ENCODE results near the gene TAF3.

Gene TAF3

DNA sequence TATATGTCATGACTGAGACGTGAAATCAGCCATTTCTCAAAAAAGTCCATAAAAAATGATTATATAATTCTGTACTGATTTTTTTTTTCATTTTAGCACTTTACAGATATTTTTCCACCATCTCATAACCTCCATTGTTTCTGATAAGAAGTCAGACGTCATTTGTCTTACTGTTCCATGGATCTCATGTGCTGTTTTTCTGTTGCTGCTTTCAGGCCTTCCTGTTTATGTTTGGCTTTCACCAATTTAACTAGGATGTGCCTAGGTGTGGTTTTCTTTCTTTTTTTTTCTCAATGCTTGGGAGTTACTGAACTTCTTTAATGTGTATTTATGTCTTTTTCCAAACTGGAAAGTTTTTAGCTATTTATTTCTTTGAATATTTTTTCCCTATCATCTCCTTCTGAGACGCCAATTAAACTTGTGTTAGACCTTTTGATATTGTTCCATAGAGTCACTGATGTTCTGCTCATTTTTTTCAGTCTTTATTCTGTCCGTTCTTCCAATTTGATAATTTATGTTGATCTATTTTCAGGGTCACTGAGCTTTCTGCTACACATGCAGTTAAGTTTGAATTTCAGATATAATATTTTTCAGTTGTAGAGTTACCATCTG, 43.3 kb downstream of the TAF3 start:
- ChIA-PET POLR2A (no interaction called here), CTCF (interaction anchor here (0.6 kb wide), 1 partner anchor 1112 kb away, joined by 3 read pairs; no protein-coding TSS in a partner anchor)
- H3K9me3 ChIP-seq (ENCODE audit: control insufficient read depth, insufficient read depth, low read depth, low read length), result no peaks in the 10 kb centered on the region
- H3K4me3 ChIP-seq (ENCODE audit: low read depth, low read length), result no peak overlapping the region
- H3K4me1 ChIP-seq (ENCODE audit: control insufficient read depth, insufficient read depth, low read length), result 0 out of 2 replicates have a peak, but pooled peaks cover 3% of the 10 kb centered on the region
- no peaks in the 10 kb centered on the region for H3K36me3 ChIP-seq (ENCODE audit: control insufficient read depth in 2 of 2, insufficient read depth in 1 of 2, low read length in 2 of 2)
- no peak for TF ChIP-seq ZBTB48 (tag by site-specific recombination; IDR thresholded peaks at IDR 0.05)
- TF ChIP-seq ZNF549 (tag by site-specific recombination; IDR thresholded peaks at IDR 0.05), result peak; percentile 56; the same call in 1 of the 2 replicates
- TF ChIP-seq TRIM28 (IDR thresholded peaks at IDR 0.05; ENCODE audit: borderline replicate concordance, low read length), result peak; percentile 57; the same call in 1 of the 2 replicates
- no peak for TF ChIP-seq ZNF335 (tag by site-specific recombination; conservative IDR thresholded peaks at IDR 0.05)
- peak; percentile 86 for TF ChIP-seq SETDB1 (IDR thresholded peaks at IDR 0.05; ENCODE audit: insufficient read length, low read length)
- TF ChIP-seq ZNF610 (tag by site-specific recombination; IDR thresholded peaks at IDR 0.05; ENCODE audit: borderline replicate concordance), result 0 out of 2 replicates have a peak, but pooled peaks have one; percentile 19
- TF ChIP-seq ZNF558 (tag by site-specific recombination; IDR thresholded peaks at IDR 0.05), result peak; percentile 50; the same call in 1 of the 2 replicates
- peak; percentile 97 for TF ChIP-seq ZNF133 (tag by site-specific recombination; IDR thresholded peaks at IDR 0.05)
- H3K27ac ChIP-seq (ENCODE audit: extremely low read depth, low read depth, low read length), result no peak overlapping the region

- H3K4me1 ChIP-seq (ENCODE audit: control insufficient read depth, insufficient read depth, low read length), result 0 out of 2 replicates have a peak, but pooled peaks cover 3% of the 10 kb centered on the region
- H3K9me3 ChIP-seq (ENCODE audit: control insufficient read depth, insufficient read depth, low read depth, low read length), result no peaks in the 10 kb centered on the region
- H3K36me3 ChIP-seq (ENCODE audit: control insufficient read depth in 2 of 2, insufficient read depth in 1 of 2, low read length in 2 of 2), result no peaks in the 10 kb centered on the region
- ChIA-PET POLR2A (no interaction called here), CTCF (interaction anchor here (0.6 kb wide), 1 partner anchor 1112 kb away, joined by 3 read pairs; no protein-coding TSS in a partner anchor)
- no peak overlapping the region for H3K4me3 ChIP-seq (ENCODE audit: low read depth, low read length)
- no peak overlapping the region for H3K27ac ChIP-seq (ENCODE audit: extremely low read depth, low read depth, low read length)
- TF ChIP-seq, protein P1, sequence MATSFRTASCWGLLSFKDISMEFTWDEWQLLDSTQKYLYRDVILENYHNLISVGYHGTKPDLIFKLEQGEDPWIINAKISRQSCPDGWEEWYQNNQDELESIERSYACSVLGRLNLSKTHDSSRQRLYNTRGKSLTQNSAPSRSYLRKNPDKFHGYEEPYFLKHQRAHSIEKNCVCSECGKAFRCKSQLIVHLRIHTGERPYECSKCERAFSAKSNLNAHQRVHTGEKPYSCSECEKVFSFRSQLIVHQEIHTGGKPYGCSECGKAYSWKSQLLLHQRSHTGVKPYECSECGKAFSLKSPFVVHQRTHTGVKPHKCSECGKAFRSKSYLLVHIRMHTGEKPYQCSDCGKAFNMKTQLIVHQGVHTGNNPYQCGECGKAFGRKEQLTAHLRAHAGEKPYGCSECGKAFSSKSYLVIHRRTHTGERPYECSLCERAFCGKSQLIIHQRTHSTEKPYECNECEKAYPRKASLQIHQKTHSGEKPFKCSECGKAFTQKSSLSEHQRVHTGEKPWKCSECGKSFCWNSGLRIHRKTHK (tag by site-specific recombination; IDR thresholded peaks at IDR 0.05), result peak; percentile 97
- no peak for TF ChIP-seq ZNF16 (tag by site-specific recombination; IDR thresholded peaks at IDR 0.05; ENCODE audit: low read depth)
These were observed 43.8 kb downstream of the TAF3 start for GRCh38 chr10:7862121-7862514.

DNA sequence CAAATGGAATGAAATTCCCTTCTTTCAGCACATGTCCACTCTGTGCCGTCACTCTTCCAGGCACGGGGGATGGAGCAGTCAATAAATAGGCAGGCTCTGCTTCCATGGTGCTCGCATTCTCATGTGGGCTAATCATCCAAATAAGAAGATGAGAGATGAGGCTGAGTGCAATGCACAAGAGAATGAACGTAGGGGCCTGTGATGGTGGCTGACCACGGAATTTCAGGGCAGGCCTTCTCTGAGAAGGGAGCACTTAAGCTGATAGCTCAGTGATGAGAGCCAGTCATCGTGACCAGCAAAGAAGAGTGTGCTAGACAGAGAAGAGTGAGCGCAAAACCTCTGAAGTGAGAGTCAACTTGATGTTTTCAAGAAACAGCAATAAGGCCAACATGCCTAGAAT, 47.9 kb downstream of the TAF3 start:
- H3K27ac ChIP-seq (ENCODE audit: extremely low read depth, low read depth, low read length), result no peak overlapping the region
- ChIA-PET CTCF (interaction anchor here (0.9 kb wide), 1 partner anchor 231 kb away, joined by 3 read pairs; no protein-coding TSS in a partner anchor), POLR2A (no interaction called here)
- no peaks in the 10 kb centered on the region for H3K4me1 ChIP-seq (ENCODE audit: control insufficient read depth, insufficient read depth, low read length)
- no peak for TF ChIP-seq BCL11B (tag by site-specific recombination; IDR thresholded peaks at IDR 0.05; ENCODE audit: low read depth)
- H3K4me3 ChIP-seq (ENCODE audit: low read depth, low read length), result no peak overlapping the region
- H3K36me3 ChIP-seq (ENCODE audit: control insufficient read depth in 2 of 2, insufficient read depth in 1 of 2, low read length in 2 of 2), result no peaks in the 10 kb centered on the region
- H3K9me3 ChIP-seq (ENCODE audit: control insufficient read depth, insufficient read depth, low read depth, low read length), result no peaks in the 10 kb centered on the region

GRCh38 chr10:7872041-7872442, 53.7 kb downstream of the TAF3 start:
- Histone ChIP-seq H3K9me3 (ENCODE audit: control insufficient read depth, insufficient read depth, low read depth, low read length) (no peaks in the 10 kb centered on the region), H3K36me3 (ENCODE audit: control insufficient read depth in 2 of 2, insufficient read depth in 1 of 2, low read length in 2 of 2) (no peaks in the 10 kb centered on the region), H3K4me1 (ENCODE audit: control insufficient read depth, insufficient read depth, low read length) (peaks cover 23% of the 10 kb centered on the region), H3K27ac (ENCODE audit: extremely low read depth, low read depth, low read length) (no peak overlapping the region), H3K4me3 (ENCODE audit: low read depth, low read length) (peak overlapping the region; percentile 33)
- POLR2A ChIA-PET, result interaction anchor here (0.6 to 1.0 kb wide), 4 partner anchors 37 to 177 kb away, joined by 3 to 4 read pairs (median 4); no protein-coding TSS in a partner anchor
- CTCF ChIA-PET, result interaction anchor here (0.6 to 1.5 kb wide), 6 partner anchors 22 to 1337 kb away, joined by 3 to 10 read pairs (median 3); no protein-coding TSS in a partner anchor
- no peak for TF ChIP-seq ZNF121 (tag by site-specific recombination; IDR thresholded peaks at IDR 0.05)
- TF ChIP-seq SP7 (tag by site-specific recombination; IDR thresholded peaks at IDR 0.05), result peak; percentile 62; the same call in 1 of the 2 replicates
- TF ChIP-seq ZNF76 (tag by site-specific recombination; IDR thresholded peaks at IDR 0.05; ENCODE audit: borderline replicate concordance, low read depth), result no peak
- peak; percentile 51; the same call in 1 of the 2 replicates for TF ChIP-seq ZNF18 (tag by site-specific recombination; IDR thresholded peaks at IDR 0.05)
- TF ChIP-seq, protein P2, sequence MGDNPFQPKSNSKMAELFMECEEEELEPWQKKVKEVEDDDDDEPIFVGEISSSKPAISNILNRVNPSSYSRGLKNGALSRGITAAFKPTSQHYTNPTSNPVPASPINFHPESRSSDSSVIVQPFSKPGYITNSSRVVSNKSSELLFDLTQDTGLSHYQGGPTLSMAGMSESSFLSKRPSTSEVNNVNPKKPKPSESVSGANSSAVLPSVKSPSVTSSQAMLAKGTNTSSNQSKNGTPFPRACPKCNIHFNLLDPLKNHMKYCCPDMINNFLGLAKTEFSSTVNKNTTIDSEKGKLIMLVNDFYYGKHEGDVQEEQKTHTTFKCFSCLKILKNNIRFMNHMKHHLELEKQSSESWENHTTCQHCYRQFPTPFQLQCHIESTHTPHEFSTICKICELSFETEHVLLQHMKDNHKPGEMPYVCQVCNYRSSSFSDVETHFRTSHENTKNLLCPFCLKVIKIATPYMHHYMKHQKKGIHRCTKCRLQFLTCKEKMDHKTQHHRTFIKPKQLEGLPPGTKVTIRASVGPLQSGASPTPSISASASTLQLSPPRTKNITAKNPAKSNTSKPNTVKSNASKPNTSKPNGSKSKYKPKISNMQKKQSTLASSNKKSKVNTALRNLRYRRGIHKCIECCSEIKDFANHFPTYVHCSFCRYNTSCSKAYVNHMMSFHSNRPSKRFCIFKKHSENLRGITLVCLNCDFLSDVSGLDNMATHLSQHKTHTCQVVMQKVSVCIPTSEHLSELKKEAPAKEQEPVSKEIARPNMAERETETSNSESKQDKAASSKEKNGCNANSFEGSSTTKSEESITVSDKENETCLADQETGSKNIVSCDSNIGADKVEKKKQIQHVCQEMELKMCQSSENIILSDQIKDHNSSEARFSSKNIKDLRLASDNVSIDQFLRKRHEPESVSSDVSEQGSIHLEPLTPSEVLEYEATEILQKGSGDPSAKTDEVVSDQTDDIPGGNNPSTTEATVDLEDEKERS (tag by site-specific recombination; IDR thresholded peaks at IDR 0.05), result no peak
- no peak for TF ChIP-seq ZBTB8A (tag by site-specific recombination; IDR thresholded peaks at IDR 0.05)
- TF ChIP-seq ZNF214 (tag by site-specific recombination; IDR thresholded peaks at IDR 0.05; ENCODE audit: borderline replicate concordance), result no peak
- TF ChIP-seq ZNF366 (tag by site-specific recombination; conservative IDR thresholded peaks at IDR 0.05), result peak; percentile 59; the same call in 1 of the 2 replicates
- TF ChIP-seq ZNF2 (tag by site-specific recombination; IDR thresholded peaks at IDR 0.05), result peak; percentile 74
- TF ChIP-seq PRDM1 (tag by site-specific recombination; IDR thresholded peaks at IDR 0.05), result peak; percentile 63

All from HEK293 (cell line).